Kidney (tissue), 14 donors: ENCODE results near the gene RGL1. TPM values are rescaled to one million over a fixed set of nuclear protein-coding genes. Genes with fewer than 3 reads are reported as not detected.

Experiments
- DNase-seq, 5 donors: peaks; one replicate each; pipeline ENCODE4 v3.0.0-alpha.2; 2013 to 2020
- FAIRE-seq: peaks from 2 replicates; lab custom pipeline; 2012; peaks lifted over from hg19 to GRCh38; lab: Jason Lieb, UNC
- H3K27ac ChIP-seq, 2 donors: one replicate each; pipeline ENCODE4 v1.7.0; 2013; ENCODE audit warnings: low read depth in 2 of 2, low read length in 2 of 2, inconsistent platforms in 1 of 2
- H3K27me3 ChIP-seq: one replicate; pipeline ENCODE4 v1.7.1; 2013; ENCODE audit warnings: low read length, inconsistent platforms; ENCODE audit not compliant: control insufficient read depth, insufficient read depth
- H3K36me3 ChIP-seq, 3 donors: one replicate each; pipeline versions ENCODE4 v1.7.0 to v1.7.1; 2013; ENCODE audit warnings: low read length in 3 of 3, control low read depth in 1 of 3, inconsistent platforms in 1 of 3; ENCODE audit not compliant: insufficient read depth in 3 of 3, control insufficient read depth in 2 of 3
- H3K4me1 ChIP-seq, 3 donors: one replicate each; pipeline versions ENCODE4 v1.7.0 to v1.7.1; 2013; ENCODE audit warnings: low read length in 3 of 3, inconsistent platforms in 1 of 3, low read depth in 1 of 3; ENCODE audit not compliant: control insufficient read depth in 2 of 3, insufficient read depth in 2 of 3
- H3K4me3 ChIP-seq, 3 donors: one replicate each; pipeline versions ENCODE4 v1.7.0 to v1.8.1; 2013; ENCODE audit warnings: low read length in 3 of 3, control low read depth in 1 of 3, inconsistent platforms in 1 of 3
- H3K9ac ChIP-seq, 3 donors: one replicate each; pipeline versions ENCODE4 v1.7.0 to v1.7.1; 2013; ENCODE audit warnings: low read length in 3 of 3, control low read depth in 1 of 3, inconsistent platforms in 1 of 3
- H3K9me3 ChIP-seq, 3 donors: one replicate each; pipeline versions ENCODE4 v1.7.0 to v1.7.1; 2013; ENCODE audit warnings: low read length in 3 of 3, control low read depth in 1 of 3, inconsistent platforms in 1 of 3; ENCODE audit not compliant: control insufficient read depth in 2 of 3, insufficient read depth in 1 of 3
- intact Hi-C: fragments of 100-400 bp; cut with DNase I; formaldehyde crosslinking; loops from one replicate; pipeline ENCODE4 v1.11.1; 2022
- polyA plus RNA-seq: library from polyadenylated mRNA; stranded (reverse); fragments of 350-450 nt; fragmentation: Illumina TruSeq; extraction: RNeasy Lipid Tissue Mini Kit (QIAGEN cat#74804); gene quantifications from one replicate; pipeline ENCODE4 v1.2.3, GENCODE V29; 2014; ENCODE audit warnings: low read depth, low replicate concordance; ENCODE audit not compliant: insufficient read depth
- total RNA-seq: library from RNA; stranded (reverse); fragmentation: NEBNext Ultra II Directional; extraction: Animal tissue kit (Norgen Biotek cat#: 25700); gene quantifications from one replicate; pipeline ENCODE4 v1.2.1, GENCODE V29; 2021
- TF ChIP-seq, protein P1 (sequence below): IDR thresholded peaks from 3 replicates; pipeline ENCODE4 v1.5.1; 2012; ENCODE audit warnings: mild to moderate bottlenecking, moderate library complexity, borderline replicate concordance; ENCODE audit not compliant: insufficient read depth; ENCODE audit errors: extremely low read depth
- donor health status: control.
- donor health status: control.
- donor health status: control.
- donor health status: control.
- donor health status: control.
- donor health status: DM: yes; HTN: yes; CAD: no.
- donor health status: Normal renal cell carcinoma (clear cell type).

The RGL1 gene
- total and polyA plus RNA-seq, 2 donors from 2014 or later = 17.3 to 30.7 TPM

GRCh38 chr1:183777328-183777727, 27.6 kb upstream of the RGL1 start:
- DNase-seq (peak in 1 of 5 donors; percentile 46), FAIRE-seq (no peak)
- Histone ChIP-seq H3K9me3 (peaks cover 0 to 4% (median 0%) of the 10 kb centered on the region in 3 donors), H3K9ac (no peak overlapping the region), H3K27me3 (no peaks in the 10 kb centered on the region), H3K36me3 (no peaks in the 10 kb centered on the region), H3K4me3 (no peak overlapping the region), H3K27ac (no peak overlapping the region), H3K4me1 (no peaks in the 10 kb centered on the region)
- TF ChIP-seq, protein P1, sequence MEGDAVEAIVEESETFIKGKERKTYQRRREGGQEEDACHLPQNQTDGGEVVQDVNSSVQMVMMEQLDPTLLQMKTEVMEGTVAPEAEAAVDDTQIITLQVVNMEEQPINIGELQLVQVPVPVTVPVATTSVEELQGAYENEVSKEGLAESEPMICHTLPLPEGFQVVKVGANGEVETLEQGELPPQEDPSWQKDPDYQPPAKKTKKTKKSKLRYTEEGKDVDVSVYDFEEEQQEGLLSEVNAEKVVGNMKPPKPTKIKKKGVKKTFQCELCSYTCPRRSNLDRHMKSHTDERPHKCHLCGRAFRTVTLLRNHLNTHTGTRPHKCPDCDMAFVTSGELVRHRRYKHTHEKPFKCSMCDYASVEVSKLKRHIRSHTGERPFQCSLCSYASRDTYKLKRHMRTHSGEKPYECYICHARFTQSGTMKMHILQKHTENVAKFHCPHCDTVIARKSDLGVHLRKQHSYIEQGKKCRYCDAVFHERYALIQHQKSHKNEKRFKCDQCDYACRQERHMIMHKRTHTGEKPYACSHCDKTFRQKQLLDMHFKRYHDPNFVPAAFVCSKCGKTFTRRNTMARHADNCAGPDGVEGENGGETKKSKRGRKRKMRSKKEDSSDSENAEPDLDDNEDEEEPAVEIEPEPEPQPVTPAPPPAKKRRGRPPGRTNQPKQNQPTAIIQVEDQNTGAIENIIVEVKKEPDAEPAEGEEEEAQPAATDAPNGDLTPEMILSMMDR = no peak
- intact Hi-C loops = no loop called here

DNA sequence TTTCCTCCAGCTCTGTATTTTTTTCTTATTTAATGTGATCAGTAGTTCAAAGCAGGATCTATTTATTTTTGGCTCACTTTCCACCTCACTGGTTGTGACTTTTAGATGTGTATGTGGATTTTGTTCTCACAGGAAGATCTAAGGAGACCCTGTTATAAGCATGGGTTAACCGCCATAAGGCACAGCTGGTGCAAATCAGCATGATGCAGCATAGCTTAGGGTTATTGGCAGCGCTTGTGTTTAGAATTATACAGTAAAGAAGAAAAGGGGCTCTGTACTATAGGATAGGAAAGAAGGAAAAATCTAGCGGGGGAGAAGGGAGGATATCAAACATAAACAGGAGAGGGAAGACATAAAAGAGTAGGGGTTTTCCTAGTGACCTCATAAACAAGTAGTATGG, 26.9 kb upstream of the RGL1 start:
- Histone ChIP-seq H3K9ac (no peak overlapping the region), H3K27ac (no peak overlapping the region), H3K4me3 (no peak overlapping the region), H3K9me3 (peaks cover 0 to 4% (median 0%) of the 10 kb centered on the region in 3 donors), H3K4me1 (no peaks in the 10 kb centered on the region), H3K36me3 (no peaks in the 10 kb centered on the region), H3K27me3 (no peaks in the 10 kb centered on the region)
- intact Hi-C loops = no loop called here
- peak in 3 of 5 donors; percentile 19 to 81 (median 56) for DNase-seq
- TF ChIP-seq, protein P1 = no peak
- no peak for FAIRE-seq

- H3K27ac ChIP-seq = no peak overlapping the region
- H3K4me3 ChIP-seq = no peak overlapping the region
- TF ChIP-seq, protein P1 = no peak
- peaks cover 0 to 4% (median 0%) of the 10 kb centered on the region in 3 donors for H3K9me3 ChIP-seq
- FAIRE-seq (no peak), DNase-seq (no peak)
- H3K9ac ChIP-seq = no peak overlapping the region
- intact Hi-C loops = no loop called here
- no peaks in the 10 kb centered on the region for H3K4me1 ChIP-seq
- no peaks in the 10 kb centered on the region for H3K27me3 ChIP-seq
- no peaks in the 10 kb centered on the region for H3K36me3 ChIP-seq
Measured at GRCh38 chr1:183778568-183779433, 26.1 kb upstream of the RGL1 start.
